IPS-18c (cell line): ENCODE data around the gene FCN3.

Experiments used
- H3K4me3 ChIP-seq: 2 replicates; pipeline ENCODE4 v1.7.0; 2013; ENCODE audit warnings: low read depth, mild to moderate bottlenecking, low read length, moderate library complexity; ENCODE audit not compliant: insufficient read depth
- H3K9me3 ChIP-seq: one replicate; pipeline ENCODE4 v1.6.1; 2013; ENCODE audit warnings: mild to moderate bottlenecking, low read length, moderate library complexity; ENCODE audit not compliant: control insufficient read depth, insufficient read depth

FCN3 gene

GRCh38 chr1:27336756-27337155 lies 37.9 kb downstream of the FCN3 start:
- H3K9me3 ChIP-seq = no peaks in the 10 kb centered on the region
- no peak overlapping the region for H3K4me3 ChIP-seq

DNA sequence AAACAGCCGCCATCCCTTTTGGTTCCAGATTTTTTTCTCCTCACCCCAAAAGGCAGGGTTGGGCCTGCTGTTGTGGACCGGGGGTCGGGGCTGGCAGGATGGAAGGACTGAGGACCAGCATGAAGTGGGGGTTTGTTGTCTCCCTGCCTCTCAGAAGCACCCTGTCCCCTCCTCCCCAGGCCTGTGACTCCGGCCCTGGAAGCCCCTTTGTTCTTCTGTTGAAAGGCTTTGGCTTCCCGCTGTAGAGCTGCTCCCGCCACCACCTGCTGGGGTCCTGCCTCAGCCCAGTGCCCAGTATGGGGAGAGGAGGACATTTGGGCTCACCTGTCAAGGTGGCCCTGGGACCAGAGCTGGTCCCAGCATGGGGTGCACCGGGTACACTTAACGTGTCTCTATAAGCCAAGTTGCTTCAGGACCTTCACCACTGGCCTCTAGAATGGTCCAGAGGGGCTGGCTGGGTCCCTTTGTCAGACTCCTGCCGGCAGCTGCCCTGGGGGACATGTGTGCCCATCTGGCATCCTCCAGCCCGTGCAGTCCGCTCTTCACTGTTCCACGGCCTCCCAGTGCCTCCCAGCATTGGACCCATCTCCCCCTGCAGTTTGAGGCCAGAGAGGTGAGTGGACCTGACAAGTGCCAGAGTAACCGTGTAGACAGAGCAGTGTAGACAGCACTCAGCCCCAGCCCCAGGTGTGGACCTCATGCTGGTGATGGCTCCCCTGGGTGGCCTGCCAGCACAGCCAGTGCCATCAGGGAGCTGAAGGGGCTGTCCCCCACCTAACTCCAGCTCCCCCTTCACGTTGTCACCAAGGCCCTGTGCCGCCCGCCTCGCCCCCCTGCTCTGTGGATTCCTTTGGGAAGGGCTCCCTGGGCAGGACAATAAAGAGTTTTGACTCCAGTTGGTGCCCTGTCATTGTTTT lies 38.9 kb downstream of the FCN3 start:
- peaks cover under 1% of the 10 kb centered on the region for H3K9me3 ChIP-seq
- H3K4me3 ChIP-seq = no peak overlapping the region

DNA sequence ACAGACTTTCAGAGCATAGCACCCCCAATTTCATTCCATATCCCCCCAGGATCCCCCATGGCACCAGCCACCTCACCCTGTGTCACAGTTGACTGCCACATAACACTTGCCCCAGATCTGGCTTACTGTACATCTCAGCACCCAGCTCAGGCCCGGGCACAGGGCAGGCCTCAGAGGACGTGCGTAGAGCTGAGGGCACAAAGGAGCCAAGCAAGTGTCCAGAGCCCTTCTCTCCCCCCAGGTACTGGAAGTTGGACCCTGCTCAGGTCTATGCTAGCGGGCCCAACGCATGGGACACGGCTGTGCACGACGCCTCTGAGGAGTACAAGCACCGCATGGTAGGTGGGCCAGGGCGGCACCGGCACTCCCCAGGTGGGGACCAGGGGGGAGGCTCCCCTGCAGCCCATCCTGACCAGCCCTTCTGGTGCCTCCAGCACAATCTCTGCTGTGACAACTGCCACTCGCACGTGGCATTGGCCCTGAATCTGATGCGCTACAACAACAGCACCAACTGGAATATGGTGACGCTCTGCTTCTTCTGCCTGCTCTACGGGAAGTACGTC lies 40.8 kb downstream of the FCN3 start:
- H3K4me3 ChIP-seq = no peak overlapping the region
- H3K9me3 ChIP-seq = peaks cover 2% of the 10 kb centered on the region

GRCh38 chr1:27332536-27333281 lies 41.9 kb downstream of the FCN3 start:
- Histone ChIP-seq H3K9me3 (peaks cover 2% of the 10 kb centered on the region), H3K4me3 (no peak overlapping the region)

- peaks cover 2% of the 10 kb centered on the region for H3K9me3 ChIP-seq
- no peak overlapping the region for H3K4me3 ChIP-seq
These were observed 42.7 kb downstream of the FCN3 start for GRCh38 chr1:27331922-27332321.

DNA sequence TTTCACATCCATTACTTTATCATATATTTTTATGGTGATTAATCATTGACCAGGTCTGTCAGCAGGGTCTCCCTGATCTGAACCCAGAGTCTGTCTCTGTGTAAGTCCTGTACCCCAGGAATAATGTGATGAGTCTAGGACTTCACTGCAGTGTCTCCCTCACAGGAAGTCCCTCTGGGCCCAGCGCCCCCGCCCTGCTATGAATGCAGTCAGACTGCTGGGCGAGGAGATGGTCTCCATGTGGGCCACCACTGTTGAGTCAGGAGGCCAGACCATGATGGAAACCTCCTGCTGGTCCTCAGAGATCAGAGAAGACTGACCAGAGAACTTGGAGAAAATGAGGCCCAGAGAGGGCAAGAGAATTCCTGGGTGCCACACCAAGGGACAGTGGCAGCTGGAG lies 43.2 kb downstream of the FCN3 start:
- peaks cover 2% of the 10 kb centered on the region for H3K9me3 ChIP-seq
- H3K4me3 ChIP-seq = no peak overlapping the region

- H3K9me3 ChIP-seq = peaks cover 2% of the 10 kb centered on the region
- H3K4me3 ChIP-seq = no peak overlapping the region
These were observed 43.8 kb downstream of the FCN3 start for GRCh38 chr1:27330786-27331185.

DNA sequence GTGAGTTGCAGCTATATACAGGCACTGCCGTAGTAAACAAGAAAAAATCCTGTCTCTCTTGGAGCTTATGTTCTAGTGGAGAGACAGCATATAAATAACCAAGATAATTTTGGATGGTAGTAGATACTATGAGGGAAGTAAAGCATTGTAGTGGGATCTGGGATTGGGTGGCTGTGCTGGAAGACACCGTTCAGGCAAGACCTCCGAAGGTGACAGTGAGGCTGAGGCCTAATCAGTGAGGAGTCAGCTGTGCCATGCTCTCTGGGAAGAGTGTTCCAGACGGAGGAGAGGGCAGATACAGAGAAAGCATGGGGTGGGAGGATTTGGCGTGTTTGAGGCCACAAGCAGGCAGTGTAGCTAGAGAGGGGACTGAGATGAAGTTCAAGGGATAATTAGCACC lies 46.7 kb downstream of the FCN3 start:
- H3K4me3 ChIP-seq = no peak overlapping the region
- H3K9me3 ChIP-seq = peaks cover 2% of the 10 kb centered on the region

DNA sequence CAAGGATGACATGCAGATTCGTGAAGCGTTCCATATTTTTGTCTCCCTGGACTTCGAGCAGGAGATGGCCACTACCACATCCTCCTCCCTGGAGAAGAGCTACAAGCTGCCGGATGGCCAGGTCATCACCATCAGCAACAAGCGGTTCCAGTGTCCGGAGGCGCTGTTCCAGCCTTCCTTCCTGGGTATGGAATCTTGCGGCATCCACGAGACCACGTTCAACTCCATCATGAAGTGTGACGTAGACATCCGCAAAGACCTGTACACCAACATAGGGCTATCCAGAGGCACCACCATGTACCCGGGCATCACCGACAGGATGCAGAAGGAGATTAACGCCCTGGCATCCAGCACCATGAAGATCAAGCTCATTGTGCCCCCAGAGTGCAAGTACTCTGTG lies 49.3 kb downstream of the FCN3 start:
- Histone ChIP-seq H3K9me3 (no peaks in the 10 kb centered on the region), H3K4me3 (no peak overlapping the region)

DNA sequence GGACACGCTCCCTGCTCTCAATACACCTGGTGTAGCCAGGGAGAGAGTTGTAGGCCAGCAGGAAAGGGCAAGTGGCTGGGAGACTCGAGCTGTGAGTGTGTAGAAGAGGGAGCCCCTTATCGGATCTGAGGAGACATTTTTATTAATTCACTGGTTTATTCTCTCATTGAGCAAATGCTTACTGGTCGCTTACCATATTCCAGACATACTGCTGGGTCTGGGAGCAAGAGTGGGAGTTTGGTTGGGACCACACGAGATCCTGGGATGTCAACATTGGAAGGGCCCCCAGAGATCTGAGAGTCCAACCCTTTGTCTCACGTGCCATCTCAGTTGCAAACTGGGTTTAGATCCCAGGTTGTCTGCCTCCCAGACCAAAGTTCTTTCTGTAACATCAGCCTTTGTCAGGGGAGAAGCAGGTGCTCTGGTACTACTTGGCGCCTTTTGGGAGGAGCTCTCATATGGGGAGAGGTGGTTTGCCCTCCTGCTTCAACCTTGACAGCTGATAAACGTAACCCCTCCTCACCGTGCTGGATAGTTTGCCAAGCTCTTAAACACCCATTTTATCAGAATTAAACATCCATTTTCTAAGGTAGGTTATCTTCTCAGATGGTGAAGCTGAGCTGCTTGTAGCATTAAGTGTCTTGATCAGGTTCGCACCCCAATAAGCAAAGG lies 51.9 kb downstream of the FCN3 start:
- Histone ChIP-seq H3K4me3 (peak overlapping the region; percentile 93), H3K9me3 (no peaks in the 10 kb centered on the region)

DNA sequence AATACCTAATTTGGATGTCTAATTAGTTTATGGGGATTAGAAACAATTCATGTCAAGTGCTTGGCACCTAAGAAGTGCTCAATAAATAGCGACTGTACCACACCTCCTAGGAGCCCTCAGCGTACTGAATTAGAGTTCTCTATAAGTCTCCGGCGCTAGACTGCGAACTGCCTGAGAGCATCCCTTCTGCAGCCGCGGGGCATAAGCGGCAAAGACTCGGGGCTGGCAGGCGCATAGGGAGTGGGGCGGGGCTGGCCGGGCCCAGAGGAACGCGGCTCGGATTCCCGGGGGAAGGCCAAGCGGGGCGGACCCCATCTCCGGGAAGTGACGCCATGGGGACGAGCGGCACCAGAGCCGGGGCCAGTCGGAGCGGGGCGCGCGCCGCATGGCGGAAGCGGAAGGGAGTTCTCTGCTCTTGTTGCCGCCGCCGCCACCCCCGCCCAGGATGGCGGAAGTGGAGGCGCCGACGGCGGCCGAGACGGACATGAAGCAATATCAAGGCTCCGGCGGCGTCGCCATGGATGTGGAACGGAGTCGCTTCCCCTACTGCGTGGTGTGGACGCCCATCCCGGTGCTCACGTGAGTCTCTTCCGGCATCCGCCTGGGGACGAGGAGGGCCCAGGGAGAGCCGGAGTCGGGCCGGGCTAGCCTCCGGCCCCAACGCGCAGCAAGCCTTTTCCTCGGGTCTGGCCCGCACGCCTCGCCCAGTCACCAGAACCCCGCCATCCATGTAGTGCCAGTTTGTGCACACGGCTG lies 52.6 kb downstream of the FCN3 start, which contains the start of gene TMEM222:
TSS of gene TMEM222 (plus strand) at position 351 of the 756 bp plus-strand sequence. CDS start at position 386, 35 bp downstream.
- peak within 1 kb of the TSS; percentile 93 for H3K4me3 ChIP-seq
- no peaks in the 10 kb centered on the region for H3K9me3 ChIP-seq
